K562 (cell line): Measurements from ENCODE around the gene RHOF. TPM values are rescaled to one million over a fixed set of nuclear protein-coding genes. Genes with fewer than 3 reads are reported as not detected.

ENCODE experiments used
- E2F6 ChIP-seq, 2 experiments: IDR thresholded peaks; 2 replicates each; pipeline ENCODE4 v1.6.1; 2011; ENCODE audit warnings: borderline replicate concordance in 1 of 2, control low read depth in 1 of 2, low read depth in 1 of 2, low read length in 1 of 2, mild to moderate bottlenecking in 1 of 2, mixed read lengths in 1 of 2, moderate library complexity in 1 of 2; ENCODE audit not compliant: insufficient read depth in 1 of 2, insufficient read length in 1 of 2, poor library complexity in 1 of 2, severe bottlenecking in 1 of 2; ENCODE audit errors: extremely low read depth in 1 of 2
- ELK1 ChIP-seq: sonication (generic); formaldehyde crosslinking; IDR thresholded peaks from 2 replicates; pipeline ENCODE4 v1.8.1; 2022; ENCODE audit warnings: missing genetic modification reagents
- FOSL1 ChIP-seq: fragments of 200-800 bp; sonication (Bioruptor generic); conservative IDR thresholded peaks from 2 replicates; pipeline ENCODE4 v1.6.1; 2016; ENCODE audit warnings: missing genetic modification characterization, missing compliant biosample characterization
- GATA2 ChIP-seq: sonication (generic); formaldehyde crosslinking; IDR thresholded peaks from 2 replicates; pipeline ENCODE4 v1.4.0; 2020; ENCODE audit warnings: mild to moderate bottlenecking, missing genetic modification reagents
- HNRNPK ChIP-seq: fragments of 200-400 bp; formaldehyde crosslinking; IDR thresholded peaks from one replicate; pipeline ENCODE4 v1.6.1; 2018; ENCODE audit warnings: mild to moderate bottlenecking, low read depth, low read length; ENCODE audit not compliant: poor library complexity, severe bottlenecking
- MTA3 ChIP-seq: fragments of 450-650 bp; formaldehyde crosslinking; IDR thresholded peaks from 2 replicates; pipeline ENCODE4 v1.6.1; 2017; ENCODE audit warnings: mild to moderate bottlenecking, borderline replicate concordance
- MYBL2 ChIP-seq, 2 experiments: fragments of 450-650 bp in 1 of 2; sonication (generic) in 1 of 2; formaldehyde crosslinking in 1 of 2; IDR thresholded peaks; 2 replicates each; pipeline versions ENCODE4 v1.6.1 to v1.8.1; 2017 to 2022; ENCODE audit warnings: borderline replicate concordance in 1 of 2, inconsistent platforms in 1 of 2, low read depth in 1 of 2, mild to moderate bottlenecking in 1 of 2, missing genetic modification reagents in 1 of 2, moderate library complexity in 1 of 2
- OTX1 ChIP-seq: fragments of 450-650 bp; formaldehyde crosslinking; IDR thresholded peaks from 2 replicates; pipeline ENCODE4 v1.4.0; 2022; ENCODE audit warnings: mild to moderate bottlenecking
- PRPF4 ChIP-seq: fragments of 200-400 bp; formaldehyde crosslinking; IDR thresholded peaks from one replicate; pipeline ENCODE4 v1.6.1; 2017; ENCODE audit warnings: low read length, low read depth, mild to moderate bottlenecking; ENCODE audit not compliant: insufficient read depth, poor library complexity, severe bottlenecking
- SMARCB1 ChIP-seq: IDR thresholded peaks from 2 replicates; pipeline ENCODE4 v1.6.1; 2011; ENCODE audit warnings: improper control_type of control experiment, low read depth; ENCODE audit not compliant: insufficient read length
- THRB ChIP-seq: fragments of 450-650 bp; formaldehyde crosslinking; conservative IDR thresholded peaks from 2 replicates; pipeline ENCODE4 v1.4.0; 2022; ENCODE audit warnings: mild to moderate bottlenecking, missing genetic modification characterization
- ZBTB43 ChIP-seq: sonication (generic); formaldehyde crosslinking; IDR thresholded peaks from 2 replicates; pipeline ENCODE4 v1.8.0; 2023; ENCODE audit warnings: mild to moderate bottlenecking, missing genetic modification reagents
- ZBTB9 ChIP-seq: fragments of 450-650 bp; formaldehyde crosslinking; IDR thresholded peaks from 2 replicates; pipeline ENCODE4 v1.4.0; 2020; ENCODE audit warnings: mild to moderate bottlenecking, moderate library complexity
- ZNF280B ChIP-seq: fragments of 250-450 bp; sonication (Bioruptor Pico); IDR thresholded peaks from 2 replicates; pipeline ENCODE4 v1.5.1; 2021; ENCODE audit warnings: mild to moderate bottlenecking
- ZNF324 ChIP-seq: fragments of 250-450 bp; sonication (Bioruptor Pico); IDR thresholded peaks from 2 replicates; pipeline ENCODE4 v1.4.0; 2020; ENCODE audit warnings: mild to moderate bottlenecking
- polyA plus RNA-seq, 8 experiments: library from polyadenylated mRNA; depleted of rRNA in 4 of 8; stranded (reverse) in 5 of 8; unstranded in 3 of 8; fragments of >200 nt; fragmentation: Nextera tagmentation in 2 of 8; fragmentation: Illumina TruSeq in 1 of 8; extraction: Ambion mirVana in 2 of 8; extraction: Trizol in 1 of 8; gene quantifications; 2 replicates each; pipeline versions ENCODE4 v1.2.1 to v1.2.3, GENCODE V29; 2011 to 2014; ENCODE audit warnings: inconsistent platforms in 1 of 8, missing spikeins in 1 of 8
- total RNA-seq, 7 experiments: library from RNA; depleted of rRNA in 6 of 7; stranded (reverse); fragments of >200 nt in 6 of 7; fragmentation: Illumina TruSeq in 2 of 7; extraction: Trizol in 2 of 7; gene quantifications; 2 replicates each; pipeline versions ENCODE4 v1.2.1 to v1.2.3, GENCODE V29; 2011 to 2021; ENCODE audit warnings: low replicate concordance in 1 of 7

The RHOF gene
- total and polyA plus RNA-seq, 9 of the 15 experiments (the other 6 are each of a cell fraction or from before 2014, with no cell fraction given), result 0.13 to 10.1 (median 4.0) TPM

- peak; percentile 84 for TF ChIP-seq THRB (CRISPR knock-in tag)
- TF ChIP-seq ELK1 (CRISPR knock-in tag), result no peak
- TF ChIP-seq ZNF280B, result no peak
- peak; percentile 82; the same call in 1 of the 2 replicates for TF ChIP-seq MTA3
- peak; percentile 49; the same call in 1 of the 2 replicates for TF ChIP-seq OTX1 (CRISPR knock-in tag)
- TF ChIP-seq ZNF324 (CRISPR knock-in tag), result no peak
- peak in 1 of 2 experiments; percentile 61 for TF ChIP-seq E2F6 (IDR thresholded peaks at IDR 0.05; ENCODE audit: borderline replicate concordance in 1 of 2, extremely low read depth in 1 of 2, insufficient read depth in 1 of 2, insufficient read length in 1 of 2, low read depth in 1 of 2, low read length in 1 of 2, poor library complexity in 1 of 2, severe bottlenecking in 1 of 2)
- TF ChIP-seq HNRNPK, result no peak
- no peak for TF ChIP-seq PRPF4
- TF ChIP-seq MYBL2 (IDR thresholded peaks at IDR 0.05; ENCODE audit: low read depth), result no peak
- TF ChIP-seq MYBL2 (CRISPR knock-in tag; IDR thresholded peaks at IDR 0.05; ENCODE audit: borderline replicate concordance), result no peak
- TF ChIP-seq ZBTB43, result no peak
- TF ChIP-seq FOSL1, result no peak; the same call in 1 of the 2 replicates
- TF ChIP-seq SMARCB1, result no peak
- 0 out of 2 replicates have a peak, but pooled peaks have one; percentile 31 for TF ChIP-seq ZBTB9 (CRISPR knock-in tag)
- TF ChIP-seq GATA2 (CRISPR knock-in tag), result no peak
Measured at GRCh38 chr12:121796855-121797751, 3.6 kb upstream of the RHOF start (continued).
